Measurements from ENCODE around the gene SLITRK2. TPM values are rescaled to one million over a fixed set of nuclear protein-coding genes. Genes with fewer than 3 reads are reported as not detected.

The SLITRK2 gene, protein sequence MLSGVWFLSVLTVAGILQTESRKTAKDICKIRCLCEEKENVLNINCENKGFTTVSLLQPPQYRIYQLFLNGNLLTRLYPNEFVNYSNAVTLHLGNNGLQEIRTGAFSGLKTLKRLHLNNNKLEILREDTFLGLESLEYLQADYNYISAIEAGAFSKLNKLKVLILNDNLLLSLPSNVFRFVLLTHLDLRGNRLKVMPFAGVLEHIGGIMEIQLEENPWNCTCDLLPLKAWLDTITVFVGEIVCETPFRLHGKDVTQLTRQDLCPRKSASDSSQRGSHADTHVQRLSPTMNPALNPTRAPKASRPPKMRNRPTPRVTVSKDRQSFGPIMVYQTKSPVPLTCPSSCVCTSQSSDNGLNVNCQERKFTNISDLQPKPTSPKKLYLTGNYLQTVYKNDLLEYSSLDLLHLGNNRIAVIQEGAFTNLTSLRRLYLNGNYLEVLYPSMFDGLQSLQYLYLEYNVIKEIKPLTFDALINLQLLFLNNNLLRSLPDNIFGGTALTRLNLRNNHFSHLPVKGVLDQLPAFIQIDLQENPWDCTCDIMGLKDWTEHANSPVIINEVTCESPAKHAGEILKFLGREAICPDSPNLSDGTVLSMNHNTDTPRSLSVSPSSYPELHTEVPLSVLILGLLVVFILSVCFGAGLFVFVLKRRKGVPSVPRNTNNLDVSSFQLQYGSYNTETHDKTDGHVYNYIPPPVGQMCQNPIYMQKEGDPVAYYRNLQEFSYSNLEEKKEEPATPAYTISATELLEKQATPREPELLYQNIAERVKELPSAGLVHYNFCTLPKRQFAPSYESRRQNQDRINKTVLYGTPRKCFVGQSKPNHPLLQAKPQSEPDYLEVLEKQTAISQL
- 0.02 TPM in 1 of 2 replicates, not detected in the other for total RNA-seq (2014; rRNA removed; shearing (Covaris generic))
- polyA plus RNA-seq (2014; cell fraction: nucleus; rRNA removed) = 0.02 and 0.08 TPM in 2 replicates

GRCh38 chrX:145817331-145818185, at the start of gene SLITRK2:
Gene SLITRK2 (plus strand): TSS chrX:145817829. CDS start chrX:145822426, 4,597 bp downstream.
- no peak for DNase-seq (ENCODE audit: extremely low read depth, low read depth)

- DNase-seq (ENCODE audit: extremely low read depth, low read depth) = no peak
Observed at GRCh38 chrX:145773006-145773405, 44.6 kb upstream of the SLITRK2 start.

GRCh38 chrX:145792281-145792680, 25.3 kb upstream of the SLITRK2 start:
- DNase-seq (ENCODE audit: extremely low read depth, low read depth) = no peak

DNA sequence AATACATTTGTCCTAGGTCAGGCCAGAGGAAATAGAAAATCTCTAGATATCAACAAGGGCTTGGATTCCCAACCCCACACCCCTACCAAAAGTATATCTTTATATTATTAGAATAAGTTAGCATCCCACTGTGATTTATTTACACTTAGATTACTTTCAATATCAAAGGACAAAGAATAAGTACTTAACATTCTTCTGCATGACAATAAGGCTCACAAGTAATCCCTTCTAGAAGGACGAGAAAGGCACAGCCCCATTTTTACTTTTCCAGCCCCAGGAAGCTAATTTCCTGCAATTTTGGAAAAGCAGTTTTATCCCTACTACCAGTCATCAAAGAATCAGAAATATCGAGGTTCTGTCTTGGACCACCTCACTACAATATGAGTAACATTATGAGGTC, 14.1 kb upstream of the SLITRK2 start:
- no peak for DNase-seq (ENCODE audit: extremely low read depth, low read depth)

- DNase-seq (ENCODE audit: extremely low read depth, low read depth) = no peak
Observed at GRCh38 chrX:145813081-145813480, 4.5 kb upstream of the SLITRK2 start.

DNA sequence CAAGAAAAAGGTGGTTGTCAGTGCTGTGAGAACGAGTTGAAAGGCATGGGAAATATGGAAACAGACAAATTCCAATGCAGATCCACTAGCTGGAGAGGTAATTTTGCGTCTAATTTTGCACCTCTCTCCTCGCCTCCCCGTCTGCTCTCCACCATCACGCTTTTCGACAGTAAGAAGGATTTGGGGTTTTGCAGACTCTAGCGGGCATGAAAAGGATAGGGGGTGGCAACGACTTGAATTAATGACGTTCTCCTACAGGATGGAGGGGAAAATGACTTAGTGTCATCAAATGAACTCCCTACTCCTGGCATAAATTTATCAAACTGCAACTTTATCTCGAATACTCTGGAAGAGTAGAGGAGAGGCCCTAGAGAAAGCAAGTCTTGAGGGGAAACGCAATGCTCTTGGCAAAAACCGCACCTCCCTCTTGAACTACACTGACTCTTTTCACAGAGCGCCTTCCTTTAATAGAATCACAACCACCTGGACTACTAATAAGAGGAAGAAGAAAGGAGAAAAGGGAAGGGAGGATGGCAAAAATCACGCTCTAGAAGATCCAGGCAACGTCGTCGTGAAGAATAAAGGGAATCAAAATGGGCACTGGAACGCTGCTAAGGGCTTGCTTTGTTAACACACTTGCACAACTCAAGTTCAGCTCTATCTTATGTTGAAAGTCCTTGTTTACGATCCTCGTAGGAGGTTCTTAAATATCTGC, 871 bp upstream of the SLITRK2 start:
- DNase-seq (ENCODE audit: extremely low read depth, low read depth) = no peak

DNA sequence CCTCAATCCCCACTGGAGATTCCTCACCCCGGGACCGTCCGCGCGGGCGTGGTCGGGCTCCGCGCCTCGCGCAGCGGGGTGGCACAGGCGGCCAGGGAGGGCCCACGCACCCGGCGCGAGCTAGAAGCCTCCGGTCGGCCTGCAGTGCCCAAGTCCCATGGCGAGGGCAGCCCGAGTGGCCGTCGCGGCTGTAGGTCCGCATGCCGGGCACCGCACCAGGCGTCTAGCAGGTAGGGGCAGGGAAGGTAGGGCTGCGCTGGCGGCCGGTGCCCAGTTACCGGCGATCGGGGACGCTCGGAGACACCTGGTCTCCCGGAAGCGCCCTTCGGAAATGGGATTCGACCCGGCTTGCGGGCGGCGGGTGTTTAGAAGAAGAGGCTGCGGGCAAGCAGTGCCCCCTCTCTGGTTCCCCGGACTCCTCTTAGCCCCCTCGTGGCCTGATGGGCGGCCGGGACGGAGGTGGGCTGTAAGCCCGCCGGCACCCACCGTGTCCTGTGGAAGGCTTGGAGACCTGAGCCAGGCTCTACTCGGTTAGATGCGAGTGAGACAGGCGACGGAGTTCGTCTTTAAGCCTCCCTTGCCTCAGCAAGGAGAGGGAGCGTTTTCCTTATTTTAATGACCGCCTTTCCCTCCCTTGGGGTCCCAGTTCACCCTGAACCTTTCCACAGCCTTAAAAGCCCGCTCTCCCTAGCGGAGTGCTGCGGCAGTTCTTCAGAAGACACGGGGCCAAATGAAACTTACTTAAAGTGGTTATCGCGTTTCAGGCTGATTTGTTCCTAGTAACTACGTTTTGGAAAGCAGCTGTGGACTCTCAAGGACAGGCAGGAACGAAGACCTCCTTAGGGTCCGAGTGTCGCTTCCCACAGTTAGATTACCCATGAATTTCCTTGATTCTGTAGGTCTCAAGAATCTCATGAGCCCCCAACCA, 821 bp downstream of the SLITRK2 start:
- no peak for DNase-seq (ENCODE audit: extremely low read depth, low read depth)

- DNase-seq (ENCODE audit: extremely low read depth, low read depth) = no peak
Observed at GRCh38 chrX:145820825-145821224, 3.2 kb downstream of the SLITRK2 start.

DNA sequence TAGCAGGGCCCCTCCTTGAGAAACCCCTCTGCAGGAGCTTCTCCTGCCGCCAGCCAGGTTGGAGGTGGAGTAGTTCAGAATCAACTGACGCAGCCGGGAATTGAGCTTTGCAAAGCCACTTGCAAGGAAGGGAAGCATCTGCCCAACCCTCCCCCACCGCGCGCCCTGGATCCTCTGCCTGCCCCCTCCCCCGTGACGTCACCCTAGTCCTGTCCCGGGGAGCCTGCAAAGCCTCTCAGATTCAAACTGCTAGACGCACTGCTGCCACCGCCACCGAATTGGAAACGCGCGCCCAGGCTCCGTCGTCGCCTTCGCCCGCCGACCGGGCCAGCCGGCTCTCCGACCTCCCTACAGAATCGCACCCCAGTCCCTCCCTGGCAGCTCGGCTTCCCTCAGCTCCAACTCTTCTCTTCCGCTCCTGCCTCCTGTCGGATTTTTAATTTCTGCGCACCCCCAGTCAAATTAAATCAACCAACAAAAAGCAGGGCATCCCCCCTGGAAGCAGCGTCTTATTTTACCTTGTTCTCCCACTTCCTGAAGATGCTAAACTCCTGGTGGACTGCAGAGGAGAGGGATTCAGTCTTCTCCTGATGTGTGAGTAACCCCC, 3.8 kb downstream of the SLITRK2 start:
- DNase-seq (ENCODE audit: extremely low read depth, low read depth) = no peak

DNA sequence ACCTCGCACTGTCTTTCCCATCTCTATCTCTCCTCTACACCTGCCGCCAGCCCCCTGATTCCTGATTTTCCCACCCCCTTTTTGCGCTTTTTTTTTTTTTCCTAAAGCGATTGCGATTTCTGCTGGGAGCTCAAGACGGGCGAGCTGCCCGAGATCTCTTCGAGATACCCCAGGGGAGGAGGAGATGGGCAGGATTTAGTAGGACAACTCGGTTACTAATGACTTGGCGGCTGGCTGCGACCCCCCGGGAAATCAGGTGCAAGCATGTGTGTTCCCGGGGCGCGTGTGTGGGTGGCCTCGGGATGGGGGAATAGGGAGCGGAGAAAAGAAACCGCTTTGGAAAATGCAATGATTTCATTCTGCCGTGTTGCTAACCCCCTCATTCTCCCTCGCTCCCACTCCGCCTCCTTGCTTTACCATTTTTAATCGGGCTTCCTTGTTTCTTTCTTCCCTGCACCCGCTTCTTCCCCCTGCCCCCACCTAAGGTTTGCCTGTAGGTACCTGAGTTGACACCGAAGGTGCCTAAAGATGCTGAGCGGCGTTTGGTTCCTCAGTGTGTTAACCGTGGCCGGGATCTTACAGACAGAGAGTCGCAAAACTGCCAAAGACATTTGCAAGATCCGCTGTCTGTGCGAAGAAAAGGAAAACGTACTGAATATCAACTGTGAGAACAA, 4.4 kb downstream of the SLITRK2 start:
- no peak for DNase-seq (ENCODE audit: extremely low read depth, low read depth)

GRCh38 chrX:145823132-145823531, 5.5 kb downstream of the SLITRK2 start:
- DNase-seq (ENCODE audit: extremely low read depth, low read depth) = no peak

DNA sequence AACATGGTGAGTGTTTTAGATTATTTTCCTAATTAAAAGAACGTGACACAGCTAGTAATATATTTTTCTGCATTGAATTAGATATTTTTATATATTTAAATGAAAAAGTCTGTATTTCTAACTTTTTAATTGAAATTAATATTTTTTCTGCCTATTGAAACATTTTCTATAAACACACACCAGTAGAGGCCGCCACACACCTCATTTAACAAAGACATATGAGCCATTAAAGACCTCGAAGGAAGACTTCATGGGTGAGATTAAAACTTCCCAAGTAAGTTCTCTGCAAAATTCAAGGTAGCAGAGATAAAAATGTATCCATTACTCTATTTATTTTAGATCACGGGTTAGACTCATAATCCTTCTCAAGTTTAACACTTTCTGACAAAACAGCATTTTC, 8.3 kb downstream of the SLITRK2 start:
- no peak for DNase-seq (ENCODE audit: extremely low read depth, low read depth)

- no peak for DNase-seq (ENCODE audit: extremely low read depth, low read depth)
Observed at GRCh38 chrX:145826466-145826865, 8.8 kb downstream of the SLITRK2 start.

DNA sequence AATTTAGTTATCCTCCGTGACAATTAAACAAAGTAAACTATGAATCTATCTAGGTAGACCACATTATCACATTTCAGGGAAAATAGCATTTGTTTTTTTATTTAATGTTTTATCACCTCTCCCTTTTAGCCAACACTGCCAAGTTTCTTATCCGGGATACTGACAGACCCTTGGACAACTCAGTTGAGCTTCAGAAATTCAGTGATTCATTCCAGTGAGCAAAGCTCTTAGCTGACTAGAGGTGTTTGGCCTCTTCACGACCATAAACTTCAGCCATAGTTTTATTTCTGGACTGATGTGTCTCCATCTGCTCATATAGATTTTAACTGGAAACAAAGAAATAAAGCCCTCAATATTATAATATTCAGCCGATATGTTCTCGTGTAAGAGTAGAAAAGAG, 15.2 kb downstream of the SLITRK2 start:
- no peak for DNase-seq (ENCODE audit: extremely low read depth, low read depth)

DNA sequence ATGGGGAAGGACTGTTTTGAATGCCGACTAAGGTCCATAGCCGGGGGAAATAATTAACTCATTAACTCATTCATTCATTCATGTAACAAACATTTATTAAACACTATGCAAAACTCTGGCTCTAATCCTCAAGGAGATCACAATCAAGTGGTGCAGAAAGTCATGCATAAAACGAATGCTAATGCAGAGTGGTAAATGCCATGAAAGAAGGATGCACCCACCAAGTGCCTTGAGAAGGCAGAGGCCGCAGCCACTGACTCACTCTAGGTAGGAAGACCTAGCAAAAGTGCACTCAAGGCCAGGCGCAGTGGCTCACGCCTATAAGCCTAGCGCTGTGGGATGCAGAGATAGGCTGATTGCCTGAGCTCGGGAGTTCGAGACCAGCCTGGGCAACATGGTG, 22.9 kb downstream of the SLITRK2 start:
- DNase-seq (ENCODE audit: extremely low read depth, low read depth) = no peak

GRCh38 chrX:145843146-145843904, 25.7 kb downstream of the SLITRK2 start:
- DNase-seq (ENCODE audit: extremely low read depth, low read depth) = no peak

DNA sequence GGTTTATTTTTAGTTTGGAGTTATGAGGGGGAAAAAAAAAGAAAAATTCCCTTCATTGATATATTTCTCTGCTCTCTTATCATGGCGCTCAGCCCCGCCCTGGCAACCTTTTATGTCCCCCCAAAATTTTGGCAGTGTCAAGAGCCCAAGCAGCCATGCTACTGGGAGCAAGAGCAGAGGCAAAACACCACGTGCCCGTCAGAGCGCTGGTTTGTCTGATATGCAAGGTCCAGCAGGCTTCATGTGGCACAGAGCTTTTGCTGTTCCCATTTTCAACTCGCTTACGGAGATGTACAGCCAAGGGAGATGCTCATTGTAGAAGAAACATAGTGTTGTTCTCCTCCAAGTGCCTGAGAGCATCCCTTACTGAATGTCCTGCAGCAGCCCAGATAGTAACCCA, 27.3 kb downstream of the SLITRK2 start:
- DNase-seq (ENCODE audit: extremely low read depth, low read depth) = no peak
